Gastroesophageal sphincter (tissue), 4 donors: ENCODE measurements around the gene MS4A18. TPM values are rescaled to one million over a fixed set of nuclear protein-coding genes. Genes with fewer than 3 reads are reported as not detected.
"Not testable (repeated sequence)": the region's sequence is repeated elsewhere in the genome, so short reads cannot be mapped to it uniquely, and the experiment has no call there.

Experiments
- ATAC-seq: fragments of 150-250 bp; one replicate; pipeline ENCODE4 v1.9.1; 2016; ENCODE audit warnings: mild to moderate bottlenecking, moderate library complexity
- H3K27ac ChIP-seq, 4 donors: fragments of 200-600 bp; sonication (generic) in 3 of 4; 1 replicate in 3 of 4; 2 replicates in 1 of 4; pipeline ENCODE4 v1.5.1; 2016 to 2019
- H3K27me3 ChIP-seq: fragments of 200-600 bp; sonication (generic); one replicate; pipeline ENCODE4 v1.5.1; 2019
- H3K36me3 ChIP-seq, 2 donors: fragments of 200-600 bp; sonication (generic); one replicate each; pipeline ENCODE4 v1.5.1; 2019; ENCODE audit warnings: control low read depth in 1 of 2
- H3K4me1 ChIP-seq, 3 donors: fragments of 200-600 bp; sonication (generic); 1 replicate in 2 of 3; 2 replicates in 1 of 3; pipeline ENCODE4 v1.5.1; 2016 to 2019; ENCODE audit warnings: control low read depth in 2 of 3
- H3K4me3 ChIP-seq, 2 donors: fragments of 200-600 bp; sonication (generic); one replicate each; pipeline ENCODE4 v1.5.1; 2019; ENCODE audit warnings: mild to moderate bottlenecking in 1 of 2, moderate library complexity in 1 of 2
- H3K9me3 ChIP-seq, 3 donors: fragments of 200-600 bp; sonication (generic); one replicate each; pipeline ENCODE4 v1.5.1; 2017 to 2019; ENCODE audit warnings: control low read depth in 2 of 3
- CTCF ChIP-seq, 4 experiments: fragments of 200-600 bp in 2 of 4; fragments of 450-650 bp in 2 of 4; sonication (generic) in 1 of 4; IDR thresholded peaks; one replicate each; pipeline ENCODE4 v1.5.1; 2017 to 2019; ENCODE audit warnings: antibody characterized with exemption in 4 of 4, mild to moderate bottlenecking in 2 of 4, moderate library complexity in 2 of 4
- EP300 ChIP-seq: sonication (generic); formaldehyde crosslinking; IDR thresholded peaks from one replicate; pipeline ENCODE4 v1.6.1; 2017; ENCODE audit warnings: antibody characterized with exemption, mild to moderate bottlenecking
- POLR2A ChIP-seq, 2 donors: fragments of 450-650 bp; IDR thresholded peaks; one replicate each; pipeline ENCODE4 v1.6.1; 2017; ENCODE audit warnings: antibody characterized with exemption in 2 of 2, mild to moderate bottlenecking in 2 of 2, moderate library complexity in 1 of 2
- POLR2AphosphoS5 ChIP-seq: sonication (generic); formaldehyde crosslinking; IDR thresholded peaks from one replicate; pipeline ENCODE4 v1.6.1; 2017; ENCODE audit warnings: antibody characterized with exemption
- WGBS, 2 donors: methylation state at CpG; one replicate each; pipeline ENCODE4 v1.1.5; 2018; ENCODE audit warnings: low coverage in 1 of 2; 5-methylcytosine and 5-hydroxymethylcytosine counted together
- total RNA-seq, 4 donors: library from RNA; depleted of rRNA; stranded (reverse); fragments of >200 nt; gene quantifications; one replicate each; pipeline ENCODE4 v1.1.0, GENCODE V29; 2016

Gene MS4A18
- total RNA-seq, 4 donors from 2014 or later = not detected

- no peak for ATAC-seq
- WGBS, 2 donors = 75% methylated on average over 5 of the region's 5 CpGs
- no peak for TF ChIP-seq EP300
- TF ChIP-seq POLR2AphosphoS5 = no peak
- TF ChIP-seq CTCF (IDR thresholded peaks at IDR 0.05) = no peak
- no peak for TF ChIP-seq POLR2A (IDR thresholded peaks at IDR 0.05)
- Histone ChIP-seq H3K27me3 (peaks cover 9% of the 10 kb centered on the region), H3K9me3 (no peaks in the 10 kb centered on the region), H3K27ac (no peak overlapping the region), H3K4me3 (no peak overlapping the region), H3K4me1 (no peaks in the 10 kb centered on the region), H3K36me3 (no peaks in the 10 kb centered on the region)
Measured at GRCh38 chr11:60705895-60706294, 18.6 kb upstream of the MS4A18 start.

GRCh38 chr11:60706931-60707330 is 17.6 kb upstream of the MS4A18 start:
- 62 to 81% methylated on average over 2 of the region's 5 CpGs for whole genome bisulfite sequencing, 2 donors
- no peak overlapping the region for H3K27ac ChIP-seq
- H3K9me3 ChIP-seq = no peaks in the 10 kb centered on the region
- H3K4me1 ChIP-seq = no peaks in the 10 kb centered on the region
- TF ChIP-seq POLR2AphosphoS5 = no peak
- H3K36me3 ChIP-seq = no peaks in the 10 kb centered on the region
- H3K27me3 ChIP-seq = peaks cover 9% of the 10 kb centered on the region
- H3K4me3 ChIP-seq = no peak overlapping the region
- ATAC-seq = no peak

GRCh38 chr11:60710482-60710881 is 14.0 kb upstream of the MS4A18 start:
- TF ChIP-seq POLR2A (IDR thresholded peaks at IDR 0.05) (no peak), CTCF (IDR thresholded peaks at IDR 0.05) (no peak), EP300 (no peak), POLR2AphosphoS5 (no peak)
- 61 to 75% methylated on average over 3 of the region's 4 CpGs for WGBS, 2 donors
- Histone ChIP-seq H3K36me3 (no peaks in the 10 kb centered on the region), H3K9me3 (no peaks in the 10 kb centered on the region), H3K27ac (no peak overlapping the region), H3K4me1 (no peaks in the 10 kb centered on the region), H3K4me3 (no peak overlapping the region), H3K27me3 (peaks cover 16% of the 10 kb centered on the region)
- no peak for ATAC-seq

GRCh38 chr11:60711276-60711675 is 13.2 kb upstream of the MS4A18 start:
- no peak for ATAC-seq
- Histone ChIP-seq H3K4me3 (no peak overlapping the region), H3K27me3 (peaks cover 16% of the 10 kb centered on the region), H3K9me3 (no peaks in the 10 kb centered on the region), H3K36me3 (no peaks in the 10 kb centered on the region), H3K4me1 (no peaks in the 10 kb centered on the region), H3K27ac (no peak overlapping the region)
- 70% methylated on average over 3 of the region's 4 CpGs; no CpG with 5 or more reads in 1 of the 2 donors for WGBS, 2 donors
- no peak for TF ChIP-seq EP300
- no peak for TF ChIP-seq POLR2AphosphoS5
- TF ChIP-seq CTCF (IDR thresholded peaks at IDR 0.05) = no peak
- TF ChIP-seq POLR2A (IDR thresholded peaks at IDR 0.05) = no peak

- H3K27me3 ChIP-seq = peaks cover 19% of the 10 kb centered on the region
- not testable (repeated sequence) for H3K4me1 ChIP-seq, H3K27ac ChIP-seq, H3K4me3 ChIP-seq, ATAC-seq, H3K36me3 ChIP-seq
- WGBS, 2 donors = 73 to 79% methylated on average over 3 to 6 of the region's 6 CpGs
- H3K9me3 ChIP-seq = peaks cover 0 to 11% (median 0%) of the 10 kb centered on the region in 3 donors
Measured at GRCh38 chr11:60713423-60713822, 11.1 kb upstream of the MS4A18 start.

GRCh38 chr11:60717956-60718355 is 6.6 kb upstream of the MS4A18 start:
- Histone ChIP-seq H3K27me3 (peaks cover 26% of the 10 kb centered on the region), H3K36me3 (no peaks in the 10 kb centered on the region), H3K9me3 (peaks cover 0 to 17% (median 0%) of the 10 kb centered on the region in 3 donors), H3K27ac (no peak overlapping the region), H3K4me1 (no peaks in the 10 kb centered on the region), H3K4me3 (no peak overlapping the region)
- no peak for ATAC-seq
- 100% methylated on average over 2 of the region's 5 CpGs; no CpG with 5 or more reads in 1 of the 2 donors for WGBS, 2 donors
- TF ChIP-seq POLR2A (IDR thresholded peaks at IDR 0.05) (no peak), EP300 (no peak), POLR2AphosphoS5 (no peak), CTCF (IDR thresholded peaks at IDR 0.05) (no peak)
